ENCODE results near the gene INCA1. TPM values are rescaled to one million over a fixed set of nuclear protein-coding genes. Genes with fewer than 3 reads are reported as not detected.
A peak's percentile ranks its signal among the peaks of the same experiment; 100 is the strongest.

Gene INCA1
- total RNA-seq, 4 donors from 2014 or later: 1.0 to 2.3 (median 1.4) TPM

GRCh38 chr17:4944163-4944553 lies 53.2 kb downstream of the INCA1 start:
- Histone ChIP-seq H3K9me3 (no peaks in the 10 kb centered on the region), H3K36me3 (peaks cover 7% of the 10 kb centered on the region in 2 donors), H3K27ac (no peak overlapping the region), H3K27me3 (no peaks in the 10 kb centered on the region), H3K4me1 (peaks cover 16 to 34% of the 10 kb centered on the region in 2 donors), H3K4me3 (replicated peaks in 1 of 3) (no peak overlapping the region)
- no peak for DNase-seq
- no peak for TF ChIP-seq POLR2A (IDR thresholded peaks at IDR 0.05)
- no peak for TF ChIP-seq CTCF (IDR thresholded peaks at IDR 0.05)
- WGBS, 2 donors: 58 to 67% methylated on average over 3 of the region's 3 CpGs
- intact Hi-C loops (cut with DNase I): no loop called here

GRCh38 chr17:4942760-4943508 lies 54.4 kb downstream of the INCA1 start:
- no peak for DNase-seq
- WGBS, 2 donors: 83 to 86% methylated on average over 13 of the region's 13 CpGs
- H3K9me3 ChIP-seq: no peaks in the 10 kb centered on the region
- no peaks in the 10 kb centered on the region for H3K27me3 ChIP-seq
- peaks cover 24 to 46% of the 10 kb centered on the region in 2 donors for H3K4me1 ChIP-seq
- intact Hi-C loops (cut with DNase I): no loop called here
- H3K4me3 ChIP-seq (replicated peaks in 1 of 3): no peak overlapping the region
- peaks cover 9 to 10% of the 10 kb centered on the region in 2 donors for H3K36me3 ChIP-seq
- TF ChIP-seq CTCF (IDR thresholded peaks at IDR 0.05) (no peak), POLR2A (IDR thresholded peaks at IDR 0.05) (no peak)
- H3K27ac ChIP-seq: no peak overlapping the region

- WGBS, 2 donors: 48 to 54% methylated on average over 4 of the region's 4 CpGs
- Histone ChIP-seq H3K36me3 (peaks cover 16 to 22% of the 10 kb centered on the region in 2 donors), H3K4me1 (peaks cover 17 to 40% of the 10 kb centered on the region in 2 donors), H3K27ac (peak overlapping the region in 1 of 3 donors; percentile 95), H3K27me3 (no peaks in the 10 kb centered on the region), H3K4me3 (replicated peaks in 1 of 3) (peak overlapping the region in 1 of 3 donors; percentile 89), H3K9me3 (no peaks in the 10 kb centered on the region)
- no peak for TF ChIP-seq POLR2A (IDR thresholded peaks at IDR 0.05)
- no peak for TF ChIP-seq CTCF (IDR thresholded peaks at IDR 0.05)
- DNase-seq: no peak
- intact Hi-C loops (cut with DNase I): no loop called here
Measured at GRCh38 chr17:4941319-4941610, 56.1 kb downstream of the INCA1 start.

GRCh38 chr17:4940555-4941318 lies 56.6 kb downstream of the INCA1 start:
- H3K27ac ChIP-seq: peak overlapping the region; percentile 91 to 97 (median 95)
- 2% methylated on average over 18 to 29 of the region's 29 CpGs for WGBS, 2 donors
- peak overlapping the region; percentile 34 to 89 (median 69) for H3K4me3 ChIP-seq (replicated peaks in 1 of 3)
- peaks cover 16 to 20% of the 10 kb centered on the region in 2 donors for H3K36me3 ChIP-seq
- no peaks in the 10 kb centered on the region for H3K9me3 ChIP-seq
- H3K4me1 ChIP-seq: peaks cover 17 to 35% of the 10 kb centered on the region in 2 donors
- intact Hi-C loops (cut with DNase I): no loop called here
- no peaks in the 10 kb centered on the region for H3K27me3 ChIP-seq
- TF ChIP-seq POLR2A (IDR thresholded peaks at IDR 0.05) (no peak), CTCF (IDR thresholded peaks at IDR 0.05) (no peak)
- DNase-seq: peak; percentile 84 to 86
